OCI-LY3 (cell line): ENCODE data around the gene FBXW8.
"Not testable (repeated sequence)": the region's sequence is repeated elsewhere in the genome, so short reads cannot be mapped to it uniquely, and the experiment has no call there.

ENCODE experiments used
- H2AFZ ChIP-seq: fragments of 200-600, 300-600 bp; shearing (Covaris generic); 2 replicates; pipeline ENCODE4 v1.6.0; 2014; ENCODE audit warnings: antibody characterized with exemption, low read depth, low read length
- H3K27ac ChIP-seq: fragments of 200-600, 300-600 bp; sonication (generic); 2 replicates; pipeline ENCODE4 v1.5.1; 2014; ENCODE audit warnings: mild to moderate bottlenecking, low read length, moderate library complexity, mixed read lengths
- H3K27me3 ChIP-seq: fragments of 200-600, 300-600 bp; sonication (generic); 2 replicates; pipeline ENCODE4 v1.6.1; 2014; ENCODE audit warnings: low read depth, low read length, mixed read lengths
- H3K36me3 ChIP-seq: fragments of 200-600, 300-600 bp; sonication (generic); replicated peaks from 2 replicates; pipeline ENCODE3; 2014; ENCODE audit warnings: low read depth, low read length, mixed read lengths
- H3K4me1 ChIP-seq: fragments of 300-600, 200-600 bp; sonication (generic); 2 replicates; pipeline ENCODE4 v1.6.1; 2014; ENCODE audit warnings: low read length, mixed read lengths
- H3K4me2 ChIP-seq: fragments of 200-600, 300-600 bp; sonication (generic); 2 replicates; pipeline ENCODE4 v1.6.1; 2014; ENCODE audit warnings: low read length, mixed read lengths
- H3K4me3 ChIP-seq: fragments of 300-600, 200-600 bp; sonication (generic); 2 replicates; pipeline ENCODE4 v1.5.1; 2014; ENCODE audit warnings: antibody characterized with exemption, mild to moderate bottlenecking, low read length, moderate library complexity
- H3K79me2 ChIP-seq: fragments of 300-600, 200-600 bp; shearing (Covaris generic); 2 replicates; pipeline ENCODE4 v1.6.1; 2014; ENCODE audit warnings: mild to moderate bottlenecking, low read length, mixed read lengths
- H3K9ac ChIP-seq: fragments of 300-600, 200-600 bp; shearing (Covaris generic); 2 replicates; pipeline ENCODE4 v1.6.0; 2014; ENCODE audit warnings: mild to moderate bottlenecking, low read length, moderate library complexity
- H3K9me3 ChIP-seq: fragments of 200-600, 300-600 bp; shearing (Covaris generic); 2 replicates; pipeline ENCODE4 v1.6.1; 2014; ENCODE audit warnings: low read length, mixed read lengths; ENCODE audit not compliant: insufficient read depth
- H4K20me1 ChIP-seq: fragments of 200-600, 300-600 bp; sonication (generic); 2 replicates; pipeline ENCODE4 v1.6.1; 2016; ENCODE audit warnings: low read length, mixed read lengths; ENCODE audit not compliant: insufficient read depth
- EZH2phosphoT487 ChIP-seq: fragments of 200-600 bp; shearing (Covaris generic); IDR thresholded peaks from 2 replicates; pipeline ENCODE4 v1.6.1; 2018; ENCODE audit warnings: antibody characterized with exemption, mixed run types, low read depth
- TF ChIP-seq, protein P1 (sequence below): fragments of 200-600, 300-600 bp; sonication (generic); IDR thresholded peaks from 2 replicates; pipeline ENCODE4 v1.5.1; 2014; ENCODE audit warnings: antibody characterized with exemption, low read length, low read depth

FBXW8 gene

DNA sequence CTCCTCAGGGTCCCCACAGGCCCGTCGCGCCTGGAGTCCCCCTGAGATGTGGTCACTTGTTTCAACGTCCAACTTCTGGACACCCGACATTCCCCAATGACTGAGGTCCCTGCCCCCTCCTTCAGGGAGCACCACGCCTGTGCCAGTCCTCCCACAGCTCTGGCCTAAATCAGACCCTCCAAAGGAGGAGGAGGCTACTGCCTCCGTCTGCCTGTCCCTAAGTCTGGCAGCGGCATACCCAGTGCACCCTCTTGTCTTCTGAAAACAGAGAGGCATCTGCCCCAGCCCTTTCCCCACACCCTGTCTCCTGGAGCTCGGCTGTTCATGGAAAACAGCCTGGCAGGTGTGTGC lies 142.3 kb downstream of the FBXW8 start:
- TF ChIP-seq EZH2phosphoT487, result no peak
- TF ChIP-seq, protein P1, sequence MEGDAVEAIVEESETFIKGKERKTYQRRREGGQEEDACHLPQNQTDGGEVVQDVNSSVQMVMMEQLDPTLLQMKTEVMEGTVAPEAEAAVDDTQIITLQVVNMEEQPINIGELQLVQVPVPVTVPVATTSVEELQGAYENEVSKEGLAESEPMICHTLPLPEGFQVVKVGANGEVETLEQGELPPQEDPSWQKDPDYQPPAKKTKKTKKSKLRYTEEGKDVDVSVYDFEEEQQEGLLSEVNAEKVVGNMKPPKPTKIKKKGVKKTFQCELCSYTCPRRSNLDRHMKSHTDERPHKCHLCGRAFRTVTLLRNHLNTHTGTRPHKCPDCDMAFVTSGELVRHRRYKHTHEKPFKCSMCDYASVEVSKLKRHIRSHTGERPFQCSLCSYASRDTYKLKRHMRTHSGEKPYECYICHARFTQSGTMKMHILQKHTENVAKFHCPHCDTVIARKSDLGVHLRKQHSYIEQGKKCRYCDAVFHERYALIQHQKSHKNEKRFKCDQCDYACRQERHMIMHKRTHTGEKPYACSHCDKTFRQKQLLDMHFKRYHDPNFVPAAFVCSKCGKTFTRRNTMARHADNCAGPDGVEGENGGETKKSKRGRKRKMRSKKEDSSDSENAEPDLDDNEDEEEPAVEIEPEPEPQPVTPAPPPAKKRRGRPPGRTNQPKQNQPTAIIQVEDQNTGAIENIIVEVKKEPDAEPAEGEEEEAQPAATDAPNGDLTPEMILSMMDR, result no peak
- Histone ChIP-seq H4K20me1 (peaks cover 22% of the 10 kb centered on the region), H2AFZ (no peak overlapping the region), H3K27me3 (no peaks in the 10 kb centered on the region), H3K9me3 (no peaks in the 10 kb centered on the region), H3K4me3 (no peak overlapping the region), H3K9ac (no peak overlapping the region), H3K79me2 (peaks cover 16% of the 10 kb centered on the region), H3K4me1 (peaks cover 17% of the 10 kb centered on the region), H3K27ac (peak overlapping the region; percentile 34), H3K36me3 (peaks cover 18% of the 10 kb centered on the region), H3K4me2 (peak overlapping the region; percentile 36)

DNA sequence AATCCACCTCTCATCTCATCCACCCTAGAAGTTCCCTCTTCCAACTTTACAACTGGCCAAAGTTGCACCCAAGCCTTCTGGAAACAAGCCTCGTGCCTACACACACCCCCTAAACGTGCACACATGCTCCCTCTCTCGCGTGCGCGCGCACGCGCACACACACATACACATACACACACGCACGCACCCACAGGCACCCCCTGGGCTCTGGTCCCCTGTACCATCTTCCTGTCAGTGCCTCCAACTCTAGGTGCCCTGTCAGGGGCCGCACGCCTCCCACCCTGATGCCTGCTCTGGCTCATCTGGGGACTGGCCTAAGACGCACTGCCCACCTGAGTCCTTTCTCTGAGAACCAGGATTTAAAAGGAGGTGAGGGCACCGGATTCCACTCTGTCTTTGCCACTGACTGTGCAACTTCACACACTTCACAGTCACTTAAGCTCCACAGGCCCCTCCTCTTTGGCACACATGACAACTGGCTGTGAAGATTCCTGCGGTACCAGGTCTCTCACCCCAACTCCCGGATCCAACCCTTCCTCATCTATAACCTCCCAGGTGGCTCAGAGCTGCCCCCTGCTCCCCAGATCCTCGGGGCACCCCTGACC lies 142.9 kb downstream of the FBXW8 start:
- Histone ChIP-seq H3K4me3 (no peak overlapping the region), H3K27ac (no peak overlapping the region), H2AFZ (no peak overlapping the region), H3K79me2 (peaks cover 16% of the 10 kb centered on the region), H3K4me2 (no peak overlapping the region), H3K27me3 (no peaks in the 10 kb centered on the region), H4K20me1 (peaks cover 22% of the 10 kb centered on the region), H3K9ac (no peak overlapping the region), H3K4me1 (peaks cover 17% of the 10 kb centered on the region), H3K36me3 (peaks cover 11% of the 10 kb centered on the region), H3K9me3 (no peaks in the 10 kb centered on the region)
- TF ChIP-seq EZH2phosphoT487, result no peak
- TF ChIP-seq, protein P1, result no peak

DNA sequence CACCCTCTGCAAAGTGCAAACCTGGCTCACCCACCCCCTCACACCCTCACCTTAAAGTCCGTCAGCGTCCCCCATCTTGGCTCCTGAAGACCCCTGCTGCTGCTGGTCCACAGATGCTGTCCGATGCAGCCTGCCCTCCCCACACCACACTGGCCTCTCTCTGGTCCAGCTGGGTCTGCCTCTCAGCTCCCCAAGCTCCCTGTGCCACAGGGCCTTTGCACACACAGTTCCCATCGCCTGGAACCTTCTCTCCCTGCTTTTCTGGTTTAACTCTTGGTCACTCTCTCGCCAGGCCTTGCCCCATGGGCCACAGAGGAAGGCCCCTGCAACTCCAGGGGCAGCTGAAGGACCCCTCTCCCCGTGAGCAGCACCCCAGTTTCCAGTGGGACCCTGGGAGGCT lies 143.5 kb downstream of the FBXW8 start:
- Histone ChIP-seq H3K79me2 (peaks cover 22% of the 10 kb centered on the region), H3K27ac (no peak overlapping the region), H4K20me1 (peaks cover 22% of the 10 kb centered on the region), H3K36me3 (peaks cover 11% of the 10 kb centered on the region), H3K4me3 (no peak overlapping the region), H3K9ac (no peak overlapping the region), H3K9me3 (no peaks in the 10 kb centered on the region), H3K27me3 (no peaks in the 10 kb centered on the region), H3K4me2 (no peak overlapping the region), H3K4me1 (peaks cover 17% of the 10 kb centered on the region), H2AFZ (no peak overlapping the region)
- TF ChIP-seq, protein P1, result no peak
- no peak for TF ChIP-seq EZH2phosphoT487

DNA sequence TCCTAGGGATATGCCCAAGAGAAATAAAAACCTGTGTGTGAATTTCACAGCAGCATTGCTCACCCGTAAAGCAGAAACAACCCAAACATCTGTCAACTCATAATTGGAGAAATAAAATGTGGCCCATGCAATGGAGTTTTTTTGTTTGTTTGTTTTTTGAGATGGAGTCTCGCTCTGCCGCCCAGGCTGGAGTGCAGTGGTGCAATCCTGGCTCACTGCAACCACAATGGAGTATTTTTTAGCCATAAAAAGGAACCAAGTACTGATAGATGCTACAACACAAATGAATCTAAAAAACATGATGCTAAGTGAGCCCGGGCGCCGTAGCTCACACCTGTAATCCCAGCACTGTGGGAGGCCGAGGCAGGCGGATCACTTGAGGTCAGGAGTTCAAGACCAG lies 146.9 kb downstream of the FBXW8 start:
- H2AFZ ChIP-seq, H3K27ac ChIP-seq, H3K27me3 ChIP-seq, H3K9ac ChIP-seq, H3K4me2 ChIP-seq, H3K4me3 ChIP-seq, H3K9me3 ChIP-seq: not testable (repeated sequence)
- H4K20me1 ChIP-seq, result peaks cover 33% of the 10 kb centered on the region
- peaks cover 12% of the 10 kb centered on the region for H3K4me1 ChIP-seq
- peaks cover 10% of the 10 kb centered on the region for H3K36me3 ChIP-seq
- H3K79me2 ChIP-seq, result peaks cover 23% of the 10 kb centered on the region
